Pulmonary artery endothelial cell (primary cell): Measurements from ENCODE around the gene CERS2. TPM values are rescaled to one million over a fixed set of nuclear protein-coding genes. Genes with fewer than 3 reads are reported as not detected.

ENCODE experiments used
- total RNA-seq: library from RNA; depleted of rRNA; stranded (reverse); fragments of >200 nt; gene quantifications from 2 replicates; pipeline ENCODE4 v1.2.3, GENCODE V29; 2014

The CERS2 gene
- total RNA-seq, 1 donor from 2014 or later: 87.4 TPM

Other genes starting within 250 kb of the CERS2 start
- 31.1 and 33.7 TPM in 2 replicates for gene CTSS, start 209.1 kb downstream of the CERS2 start, total RNA-seq
- 20.5 and 194 TPM in 2 replicates for gene CTSK, start 166.6 kb downstream of the CERS2 start, total RNA-seq
- 17.2 and 36.6 TPM in 2 replicates for gene ARNT, start 98.2 kb downstream of the CERS2 start, total RNA-seq
- gene CTXND2, start 87.7 kb downstream of the CERS2 start, total RNA-seq: not detected in 2 replicates
- gene SETDB1, start 48.5 kb downstream of the CERS2 start, total RNA-seq: 36.7 and 41.7 TPM in 2 replicates
- gene ANXA9, start 7.5 kb upstream of the CERS2 start, total RNA-seq: not detected in 2 replicates
- gene MINDY1, start 32.1 kb upstream of the CERS2 start, total RNA-seq: 8.9 and 12.0 TPM in 2 replicates
- 4.1 and 7.7 TPM in 2 replicates for gene PRUNE1, start 33.6 kb upstream of the CERS2 start, total RNA-seq
- gene BNIPL, start 61.8 kb upstream of the CERS2 start, total RNA-seq: 0.07 and 0.11 TPM in 2 replicates
- gene C1orf56, start 72.9 kb upstream of the CERS2 start, total RNA-seq: 1.1 and 1.4 TPM in 2 replicates
- 59.9 and 70.5 TPM in 2 replicates for gene CDC42SE1, start 84.8 kb upstream of the CERS2 start, total RNA-seq
- gene MLLT11, start 85.6 kb upstream of the CERS2 start, total RNA-seq: 4.3 and 4.9 TPM in 2 replicates
- 6.4 and 9.8 TPM in 2 replicates for gene GABPB2, start 95.9 kb upstream of the CERS2 start, total RNA-seq
- 5.3 and 19.5 TPM in 2 replicates for gene SEMA6C, start 171.8 kb upstream of the CERS2 start, total RNA-seq
- 0.13 and 0.35 TPM in 2 replicates for gene TNFAIP8L2, start 181.8 kb upstream of the CERS2 start, total RNA-seq
- gene LYSMD1, start 191.1 kb upstream of the CERS2 start, total RNA-seq: 3.1 and 5.6 TPM in 2 replicates
- 30.2 and 37.2 TPM in 2 replicates for gene SCNM1, start 191.3 kb upstream of the CERS2 start, total RNA-seq
- not detected in 2 replicates for gene TMOD4, start 201.1 kb upstream of the CERS2 start, total RNA-seq
- 63.3 and 65.7 TPM in 2 replicates for gene VPS72, start 215.4 kb upstream of the CERS2 start, total RNA-seq
- 61.1 and 73.7 TPM in 2 replicates for gene PIP5K1A, start 223.7 kb upstream of the CERS2 start, total RNA-seq